ENCODE measurements around the gene FBN2. TPM values are rescaled to one million over a fixed set of nuclear protein-coding genes. Genes with fewer than 3 reads are reported as not detected.
"Not testable (repeated sequence)": the region's sequence is repeated elsewhere in the genome, so short reads cannot be mapped to it uniquely, and the experiment has no call there.

The FBN2 gene
- total RNA-seq, 2 donors from 2014 or later, result 4.3 to 6.3 TPM

- intact Hi-C loops (cut with DNase I), result no loop called here
- no peak for DNase-seq (ENCODE audit: low spot score)
Measured at GRCh38 chr5:128340648-128341047, 197.4 kb downstream of the FBN2 start.

GRCh38 chr5:128339585-128339984, 198.5 kb downstream of the FBN2 start:
- no peak for DNase-seq (ENCODE audit: low spot score)
- intact Hi-C loops (cut with DNase I), result no loop called here

- intact Hi-C loops (cut with DNase I), result no loop called here
- no peak for DNase-seq (ENCODE audit: low spot score)
Measured at GRCh38 chr5:128338649-128339048, 199.4 kb downstream of the FBN2 start.

DNA sequence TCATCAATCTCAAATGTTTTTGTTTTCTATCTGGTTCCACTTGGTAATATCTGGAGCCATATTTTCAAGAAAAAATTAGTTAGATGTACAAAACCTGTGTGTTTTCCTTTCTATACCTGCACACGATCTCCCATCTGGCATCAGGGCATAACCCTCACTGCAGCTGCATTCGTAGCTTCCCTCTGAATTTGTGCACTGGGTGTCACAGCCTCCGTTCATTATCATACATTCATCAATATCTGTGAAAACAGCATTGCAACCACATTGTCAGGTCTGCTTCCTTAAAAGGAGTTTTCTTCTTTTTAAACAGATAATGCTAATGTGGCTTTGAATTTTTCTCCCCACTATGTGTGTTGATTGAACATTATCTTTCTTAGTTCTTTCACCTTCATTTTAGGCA, 202.7 kb downstream of the FBN2 start:
- intact Hi-C loops (cut with DNase I), result no loop called here
- DNase-seq (ENCODE audit: low spot score), result no peak

DNA sequence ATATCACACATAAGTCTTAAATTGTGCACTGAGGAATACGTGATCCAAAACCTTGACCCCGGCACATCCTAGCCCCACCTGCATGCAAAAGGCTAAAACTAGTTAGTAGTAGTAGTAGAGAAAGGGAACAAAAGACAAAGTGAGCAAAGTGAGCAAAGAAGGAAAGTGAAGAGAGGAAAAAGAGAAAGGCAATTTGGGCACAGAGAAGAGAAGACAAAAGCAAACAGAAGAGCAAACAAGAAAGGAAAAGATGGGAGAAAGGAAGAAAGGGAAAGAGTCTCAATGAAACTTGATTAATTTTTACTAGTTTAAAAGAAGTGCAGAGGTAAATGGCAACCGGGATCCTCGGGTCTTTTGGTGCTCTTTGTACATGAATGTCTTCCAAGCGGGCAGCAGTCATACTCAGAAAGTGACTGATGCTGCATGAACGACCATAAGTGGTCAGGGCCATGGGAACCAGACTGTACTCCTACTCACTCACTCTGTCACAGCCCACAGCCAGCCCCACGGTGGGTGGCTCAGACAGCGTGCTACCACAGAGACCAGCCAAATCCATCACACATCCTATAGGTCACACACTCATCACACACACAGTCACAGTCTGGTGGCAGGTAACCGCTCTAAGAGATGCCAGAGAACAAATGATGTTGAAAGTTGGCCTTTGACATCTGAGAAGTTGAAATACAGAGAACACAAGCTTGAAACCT, 203.9 kb downstream of the FBN2 start:
- intact Hi-C loops (cut with DNase I), result no loop called here
- DNase-seq (ENCODE audit: low spot score), result no peak

DNA sequence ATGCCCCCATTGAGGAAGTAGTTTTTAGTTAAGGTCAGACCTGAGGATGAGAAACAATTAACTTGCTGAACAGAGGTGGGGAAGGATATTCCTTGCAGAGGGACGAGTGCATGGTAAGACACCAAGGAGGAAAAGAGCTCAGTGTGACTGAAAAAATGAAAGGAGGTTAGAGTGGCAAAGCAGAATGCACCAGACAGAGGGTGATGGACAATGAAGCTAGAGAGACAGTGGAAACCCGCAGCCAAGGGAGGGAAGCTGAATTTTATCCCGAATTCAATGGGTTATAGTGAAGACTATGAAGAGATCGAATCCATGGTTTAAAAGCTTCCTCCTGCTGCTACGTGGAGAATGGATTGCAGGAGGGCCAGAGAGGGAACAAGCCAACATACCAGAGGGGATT, 206.8 kb downstream of the FBN2 start:
- intact Hi-C loops (cut with DNase I), result no loop called here
- DNase-seq (ENCODE audit: low spot score), result no peak

DNA sequence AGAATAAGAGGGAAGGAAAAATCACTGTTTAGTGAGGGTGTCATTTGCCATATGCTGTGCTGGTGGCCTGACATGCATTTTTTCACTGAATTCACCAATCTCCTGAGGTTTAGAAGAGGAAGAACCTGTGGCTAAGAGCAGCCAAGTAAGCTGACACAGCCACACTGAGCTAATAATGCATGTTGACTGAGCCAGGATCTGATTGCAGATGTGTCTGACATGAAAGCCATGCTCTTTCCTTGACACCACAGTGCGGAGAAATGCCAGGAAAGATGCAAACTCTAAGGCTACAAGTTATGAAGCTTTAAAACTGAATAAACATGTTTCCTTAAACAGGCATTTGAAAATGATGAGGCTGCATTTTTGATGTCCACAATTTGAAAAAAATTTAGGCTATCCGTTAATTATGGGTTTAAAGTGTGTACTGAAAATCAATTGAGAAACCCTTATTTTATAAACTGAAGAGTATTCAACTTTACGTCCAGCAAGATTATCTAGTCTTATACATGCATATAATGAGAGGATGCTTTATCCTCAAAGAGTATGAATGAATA, 208.6 kb downstream of the FBN2 start:
- DNase-seq (ENCODE audit: low spot score), result no peak
- intact Hi-C loops (cut with DNase I), result no loop called here

DNA sequence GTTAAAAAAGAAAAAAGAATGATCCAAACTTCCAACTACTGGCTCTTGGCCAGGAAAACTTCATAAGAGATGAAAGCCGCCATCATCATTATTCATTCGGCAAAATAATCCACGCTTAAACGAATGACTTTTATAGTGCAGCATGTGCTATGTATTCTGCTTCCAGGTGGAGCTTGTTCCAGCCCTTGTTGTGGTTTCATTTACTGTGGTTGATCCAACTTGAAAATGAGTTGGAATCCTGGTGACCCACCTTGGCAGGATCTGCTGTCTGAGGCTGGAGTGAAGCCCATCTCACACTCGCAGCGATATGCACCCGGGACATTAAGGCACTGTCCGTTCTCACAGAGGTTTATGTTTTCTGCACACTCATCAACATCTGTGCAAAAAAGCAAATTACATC, 209.6 kb downstream of the FBN2 start:
- DNase-seq (ENCODE audit: low spot score), result no peak
- intact Hi-C loops (cut with DNase I), result no loop called here

GRCh38 chr5:128328007-128328406, 210.0 kb downstream of the FBN2 start:
- intact Hi-C loops (cut with DNase I), result no loop called here
- DNase-seq (ENCODE audit: low spot score), result no peak

DNA sequence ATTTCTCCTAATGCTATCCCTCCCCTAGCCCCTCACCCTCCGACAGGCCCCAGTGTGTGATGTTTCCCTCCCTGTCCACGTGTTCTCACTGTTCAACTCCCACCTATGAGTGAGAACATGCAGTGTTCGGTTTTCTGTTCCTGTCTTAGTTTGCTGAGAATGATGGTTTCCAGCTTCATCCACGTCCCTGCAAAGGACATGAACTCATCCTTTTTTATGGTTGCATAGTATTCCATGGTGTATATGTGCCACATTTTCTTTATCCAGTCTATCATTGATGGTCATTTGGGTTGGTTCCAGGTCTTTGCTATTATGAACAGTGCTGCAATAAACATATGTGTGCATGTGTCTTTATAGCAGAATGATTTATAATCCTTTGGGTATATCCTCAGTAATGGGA, 216.6 kb downstream of the FBN2 start:
- intact Hi-C loops (cut with DNase I), result not testable (repeated sequence)

DNA sequence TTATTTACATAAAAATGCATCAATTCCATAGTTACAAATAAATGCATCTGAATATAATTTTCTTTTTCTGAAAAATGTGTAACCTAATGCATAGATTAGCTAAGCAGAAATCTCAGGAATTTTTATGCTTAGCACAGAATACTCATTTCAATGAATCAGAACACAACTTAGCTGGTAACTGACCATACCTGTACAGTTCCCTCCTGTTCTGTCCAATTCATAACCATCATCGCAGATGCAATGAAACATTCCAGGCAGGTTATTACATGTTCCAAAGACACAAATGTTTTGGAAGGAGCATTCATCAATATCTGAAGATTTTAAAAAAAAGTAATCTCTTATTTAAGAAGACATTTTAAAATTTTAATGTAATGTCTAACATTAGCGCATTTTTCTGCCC, 219.4 kb downstream of the FBN2 start:
- intact Hi-C loops (cut with DNase I), result no loop called here
- DNase-seq (ENCODE audit: low spot score), result no peak

More for the DNA sequence above, 216.6 kb downstream of the FBN2 start:
- DNase-seq (ENCODE audit: low spot score), result not testable (repeated sequence)

DNA sequence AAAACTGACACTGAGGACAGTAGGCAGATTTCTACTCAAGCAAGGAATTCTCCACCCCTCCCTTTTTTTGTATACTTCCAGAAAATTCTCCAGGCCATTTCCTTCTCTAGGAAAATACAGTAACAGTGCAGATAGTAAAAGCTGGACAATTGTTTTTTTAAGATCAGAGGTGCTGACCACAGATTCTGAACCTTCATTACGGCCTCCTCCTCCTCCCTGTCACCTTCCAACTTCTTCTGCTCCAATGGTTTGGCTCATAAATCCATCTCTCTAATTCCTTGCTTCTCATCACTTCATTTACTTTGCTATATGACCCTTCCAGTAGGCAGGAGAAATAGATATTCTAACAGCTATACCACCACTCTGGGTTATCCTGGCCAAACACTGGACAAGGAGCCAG, 220.6 kb downstream of the FBN2 start:
- DNase-seq (ENCODE audit: low spot score), result no peak
- intact Hi-C loops (cut with DNase I), result no loop called here

GRCh38 chr5:128315671-128316070, 222.4 kb downstream of the FBN2 start:
- intact Hi-C loops (cut with DNase I), result no loop called here
- no peak for DNase-seq (ENCODE audit: low spot score)

- DNase-seq (ENCODE audit: low spot score), result no peak
- intact Hi-C loops (cut with DNase I), result no loop called here
Measured at GRCh38 chr5:128305341-128305740, 232.7 kb downstream of the FBN2 start.

- DNase-seq (ENCODE audit: low spot score), result no peak
- intact Hi-C loops (cut with DNase I), result no loop called here
Measured at GRCh38 chr5:128304791-128305190, 233.3 kb downstream of the FBN2 start.

DNA sequence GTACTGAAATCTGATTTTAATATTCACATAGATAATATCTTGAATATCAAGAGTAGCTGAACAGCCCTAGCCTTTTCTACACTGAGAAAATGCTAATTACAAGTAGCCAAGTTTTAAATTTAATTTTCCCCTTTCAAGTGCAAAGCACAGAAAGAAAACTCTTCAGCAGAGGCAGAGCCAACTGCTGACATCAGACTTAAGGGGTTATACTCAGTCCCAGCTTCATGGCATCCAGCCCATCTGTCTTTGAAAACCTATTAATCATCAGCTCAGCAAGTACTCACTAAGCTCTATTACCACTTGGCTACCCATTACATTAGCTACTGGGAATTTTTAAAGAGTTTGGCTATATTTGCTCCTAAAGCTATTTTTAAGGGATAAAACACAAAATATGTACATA, 234.0 kb downstream of the FBN2 start:
- no peak for DNase-seq (ENCODE audit: low spot score)
- intact Hi-C loops (cut with DNase I), result no loop called here

- intact Hi-C loops (cut with DNase I), result no loop called here
- no peak for DNase-seq (ENCODE audit: low spot score)
Measured at GRCh38 chr5:128303593-128303992, 234.5 kb downstream of the FBN2 start.

- intact Hi-C loops (cut with DNase I), result no loop called here
Measured at GRCh38 chr5:128300181-128300580, 237.9 kb downstream of the FBN2 start.

GRCh38 chr5:128290152-128290858, 247.7 kb downstream of the FBN2 start:
- DNase-seq (ENCODE audit: low spot score), result no peak
- intact Hi-C loops (cut with DNase I), result no loop called here

More at GRCh38 chr5:128300181-128300580, 237.9 kb downstream of the FBN2 start:
- DNase-seq (ENCODE audit: low spot score), result no peak

DNA sequence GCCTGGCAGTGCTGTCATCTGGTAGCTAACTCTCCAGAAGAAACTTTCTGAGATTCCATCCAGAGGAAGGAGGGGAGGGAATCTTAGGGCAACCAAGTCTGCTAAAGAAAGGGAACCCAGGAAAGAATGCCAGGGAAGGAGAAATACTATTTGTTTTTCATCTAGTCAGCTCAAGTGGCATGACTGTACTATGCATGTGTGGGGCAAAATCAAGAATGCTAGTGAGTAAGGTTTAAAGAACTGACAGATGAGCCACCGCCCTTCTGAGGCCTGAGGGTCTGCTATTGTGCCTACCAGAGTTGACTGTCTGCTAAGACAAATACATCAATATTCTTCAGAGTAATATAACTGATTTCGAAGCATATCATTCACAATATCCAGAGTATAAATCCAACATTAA, 250.3 kb downstream of the FBN2 start:
- intact Hi-C loops (cut with DNase I), result no loop called here
- DNase-seq (ENCODE audit: low spot score), result no peak

DNA sequence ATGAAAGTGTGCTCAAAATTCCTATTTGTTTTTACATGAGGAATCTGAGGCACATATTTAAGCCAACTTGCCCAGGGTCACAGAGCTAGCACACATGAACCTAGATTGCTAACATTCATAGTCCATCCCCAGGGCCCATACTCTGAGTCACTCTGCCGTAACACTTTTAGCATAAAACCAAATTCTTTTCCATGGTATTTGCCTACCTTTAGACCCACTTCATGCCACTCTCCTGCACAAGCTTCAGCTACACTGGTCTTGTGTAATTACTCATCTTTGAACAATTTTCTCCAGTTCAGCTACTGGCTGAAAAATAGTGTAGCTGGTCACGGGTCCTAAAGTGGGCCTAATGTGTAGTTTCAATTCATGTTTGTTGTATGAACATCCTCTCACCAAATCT, 253.8 kb downstream of the FBN2 start:
- intact Hi-C loops (cut with DNase I), result no loop called here
- DNase-seq (ENCODE audit: low spot score), result no peak

All from posterior vena cava (tissue), 2 donors.